NCI-H1417 (cell line): Measurements from ENCODE around the gene NAV2.

Source experiments
- DNase-seq, 3 experiments: peaks; one replicate each; lab custom pipeline; 2025; lab: John Stamatoyannopoulos, UW

The NAV2 gene

DNA sequence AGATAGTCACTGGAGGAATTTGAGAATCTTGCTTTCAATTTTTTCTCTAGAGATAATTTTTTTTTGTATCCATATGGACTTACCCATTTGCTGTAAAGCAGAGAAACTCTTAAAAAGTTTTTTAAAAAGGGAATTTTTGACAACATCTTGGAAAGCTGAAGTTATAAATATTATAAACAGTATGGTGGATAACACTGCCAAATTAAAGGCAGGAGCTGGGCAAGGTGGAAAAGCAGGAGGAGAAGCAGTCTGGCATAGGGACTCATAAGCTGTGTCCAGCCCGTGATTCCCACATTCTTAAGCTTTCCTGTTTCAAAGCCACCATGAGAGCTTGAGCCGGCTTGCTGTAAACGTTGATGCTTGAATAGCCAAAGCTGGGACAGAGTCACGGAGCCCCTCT lies 149.5 kb downstream of the NAV2 start:
- DNase-seq, result no peak

DNA sequence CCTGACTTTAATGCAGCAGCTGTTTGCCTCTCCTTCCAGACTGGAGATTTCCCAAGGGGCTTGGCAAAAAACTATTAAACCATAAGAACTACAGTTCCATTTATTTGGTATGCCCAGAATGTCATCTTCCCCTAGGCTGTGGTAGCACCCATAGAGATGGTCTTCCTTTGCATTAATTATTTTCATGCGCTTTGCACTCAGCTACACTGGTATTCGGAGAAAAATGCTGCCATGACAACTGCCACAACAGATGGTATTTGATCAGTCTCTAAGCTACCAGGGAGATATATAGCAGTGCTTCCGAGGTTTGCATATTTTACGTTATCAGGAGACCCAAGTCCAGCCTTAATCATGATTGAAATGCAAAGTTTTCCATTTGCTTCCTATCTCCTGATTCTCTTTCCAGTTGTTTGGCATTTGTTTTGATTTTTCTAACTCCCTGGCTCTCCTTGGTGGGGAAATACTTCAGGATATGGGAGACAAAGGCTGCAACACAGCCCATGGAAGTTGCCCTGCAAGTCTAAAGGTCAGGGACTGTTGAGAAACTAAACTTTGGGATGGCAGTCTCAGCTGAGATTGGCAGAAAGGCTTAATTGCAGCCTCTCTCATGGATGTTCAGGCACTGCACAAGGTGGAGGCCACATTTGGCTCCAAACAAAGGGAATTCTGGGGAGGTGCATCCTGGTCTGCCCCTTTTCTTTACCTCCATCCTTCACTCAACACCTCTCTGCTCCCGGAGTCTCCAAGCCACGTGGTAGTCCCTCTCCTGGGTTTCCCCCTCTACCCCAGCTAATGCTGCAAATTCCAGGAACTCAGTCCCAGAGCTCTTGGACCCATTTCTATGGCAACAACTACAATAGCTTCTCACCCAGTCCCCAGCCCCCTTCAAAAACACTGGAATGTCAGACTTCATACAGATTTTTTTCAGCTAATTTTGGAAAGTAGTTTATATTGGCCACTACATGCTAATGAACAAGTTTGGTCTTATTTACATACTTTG lies 151.8 kb downstream of the NAV2 start:
- DNase-seq, result peak in 2 of 3 experiments; percentile 18 to 53

DNA sequence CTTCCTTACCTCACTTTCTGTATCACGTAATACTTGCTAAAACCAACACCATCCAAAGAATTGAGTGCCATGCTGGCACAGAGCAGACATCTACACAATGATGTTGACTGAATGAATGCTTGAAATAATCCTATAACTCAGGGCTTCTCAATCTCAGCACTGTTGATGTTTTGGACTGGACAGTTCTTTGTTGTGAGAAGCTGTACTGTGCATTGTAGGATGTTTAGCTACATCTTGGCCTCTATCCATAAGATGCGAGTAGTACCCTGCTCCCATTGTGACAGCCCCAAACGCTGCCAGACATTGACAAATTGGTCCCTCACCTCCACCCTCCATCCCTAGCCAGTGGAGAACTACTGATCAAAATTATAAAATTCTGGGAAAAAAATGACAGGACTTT lies 153.4 kb downstream of the NAV2 start:
- no peak for DNase-seq

DNA sequence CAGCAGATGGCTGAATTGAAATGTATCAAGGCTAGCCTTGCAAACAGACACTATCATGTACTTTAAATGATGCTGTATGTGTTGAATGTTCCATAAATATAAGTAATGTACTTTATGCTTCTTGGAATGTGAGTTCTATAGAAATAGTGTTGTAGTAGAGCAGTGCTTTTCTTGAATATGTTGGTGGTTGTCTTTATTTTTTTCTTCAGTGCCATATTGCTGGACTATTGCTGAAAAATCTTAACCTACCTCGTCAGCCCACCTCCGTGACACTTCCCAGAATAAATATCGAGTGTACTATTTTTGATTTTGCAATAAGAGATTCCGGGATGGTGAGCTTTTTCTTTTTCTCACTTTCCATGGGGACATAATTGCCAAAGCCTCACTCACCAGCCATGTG lies 153.9 kb downstream of the NAV2 start:
- no peak for DNase-seq

DNA sequence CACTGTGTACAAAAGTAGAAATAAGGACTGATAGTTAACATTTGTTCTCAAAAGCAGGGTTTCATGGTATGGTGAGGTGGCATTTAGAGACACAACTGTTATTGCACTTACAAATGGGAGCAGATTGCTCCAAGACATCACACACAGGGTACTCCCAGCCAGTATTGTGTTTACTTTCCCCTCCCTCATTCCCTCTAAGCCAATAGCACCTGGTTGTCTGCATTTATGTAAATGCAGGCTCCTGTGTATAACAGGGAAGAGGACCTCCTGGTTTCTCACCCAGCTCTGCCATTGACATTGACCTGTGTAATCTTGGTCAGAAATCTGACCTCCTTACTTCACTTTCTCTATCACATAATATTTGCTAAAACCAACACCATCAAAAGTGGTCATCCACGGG lies 154.4 kb downstream of the NAV2 start:
- peak in 2 of 3 experiments; percentile 20 to 27 for DNase-seq

DNA sequence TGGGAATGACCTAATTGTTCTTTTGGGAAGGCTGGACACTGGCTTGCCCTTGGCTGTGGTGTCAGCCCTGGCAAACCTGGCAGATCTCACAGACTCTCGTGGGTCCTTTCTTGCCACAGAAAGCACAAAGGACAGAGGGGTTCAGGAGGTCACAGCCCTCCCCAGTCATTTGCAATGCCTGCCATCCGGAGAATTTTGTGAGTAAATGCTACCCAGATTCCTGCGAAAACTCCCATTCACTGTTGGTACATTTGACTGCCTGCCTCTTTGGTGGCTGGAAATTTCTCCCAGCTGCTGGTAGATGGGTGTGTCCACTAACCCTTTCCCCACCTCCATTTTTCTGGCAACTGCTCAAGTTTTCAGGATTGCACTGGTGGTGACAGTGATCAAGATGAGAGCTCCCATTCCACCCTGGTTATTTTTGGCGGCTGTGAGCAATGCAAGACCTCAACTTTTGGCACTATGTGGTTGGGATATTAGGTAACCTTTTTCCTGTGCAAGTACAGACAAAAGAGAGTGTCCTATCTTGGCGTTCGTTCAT lies 155.7 kb downstream of the NAV2 start:
- DNase-seq, result peak in 2 of 3 experiments; percentile 14 to 84

DNA sequence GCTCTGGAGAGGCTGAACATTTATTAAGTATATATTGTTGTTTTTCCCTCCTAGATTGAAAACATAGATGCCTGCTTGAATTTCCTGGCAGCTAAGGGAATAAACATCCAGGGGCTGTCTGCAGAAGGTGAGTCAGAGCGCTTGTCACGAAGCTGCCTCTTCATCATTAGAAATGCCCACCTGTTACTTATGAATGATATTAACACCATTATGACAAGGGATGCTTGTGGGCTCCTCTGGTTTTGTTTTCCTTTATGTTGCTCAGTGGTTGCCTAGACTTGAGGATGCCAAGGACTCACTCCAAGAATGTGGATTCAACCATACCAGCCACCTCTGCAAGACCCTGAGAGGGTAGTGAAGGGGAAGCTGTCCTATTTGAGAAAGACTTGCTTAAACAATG lies 156.2 kb downstream of the NAV2 start:
- peak in 1 of 3 experiments; percentile 50 for DNase-seq

DNA sequence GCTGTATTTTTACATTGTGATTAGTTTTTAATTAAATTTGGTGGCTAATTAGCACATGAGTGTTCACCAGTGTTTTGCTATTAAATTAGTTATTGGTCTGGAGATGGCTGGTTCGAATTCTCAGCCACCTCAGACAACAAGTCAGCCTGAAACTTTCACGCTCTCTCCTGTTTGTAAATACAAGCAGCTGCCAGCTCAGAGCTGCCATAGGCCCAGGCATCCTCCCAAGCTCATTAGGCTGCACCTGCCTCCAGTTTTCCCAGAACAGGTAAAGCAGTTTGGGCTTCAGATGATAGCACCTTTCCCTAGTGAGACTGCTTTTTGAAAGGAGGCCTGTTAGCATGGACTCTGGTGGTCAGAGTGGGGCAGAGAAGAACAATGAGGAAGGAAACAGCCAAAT lies 156.8 kb downstream of the NAV2 start:
- DNase-seq, result peak; percentile 50 to 77 (median 75)

- no peak for DNase-seq
Observed at GRCh38 chr11:19869946-19870589, 157.4 kb downstream of the NAV2 start.

DNA sequence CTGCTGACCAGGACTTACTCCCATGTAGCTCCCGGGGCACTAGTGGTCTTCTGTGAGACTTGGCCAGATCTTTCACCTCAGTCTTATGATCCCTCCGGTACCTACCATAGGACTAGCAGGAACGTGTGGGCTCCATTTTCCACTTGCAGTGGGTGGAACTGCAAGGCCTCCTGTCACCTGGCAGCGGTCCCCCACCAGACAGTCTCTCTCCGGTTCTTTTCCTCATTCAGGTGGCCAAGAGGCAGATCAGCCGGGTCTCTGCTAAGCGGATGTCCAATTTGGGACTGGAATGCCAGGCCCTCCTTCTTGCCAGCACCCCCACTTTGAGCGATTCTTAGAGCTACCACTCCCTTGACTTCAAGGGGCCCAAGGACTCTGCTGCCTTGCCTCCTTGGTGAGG lies 158.9 kb downstream of the NAV2 start:
- DNase-seq, result no peak

- DNase-seq, result peak; percentile 79 to 91 (median 82)
Observed at GRCh38 chr11:19872512-19873145, 160.0 kb downstream of the NAV2 start.

DNA sequence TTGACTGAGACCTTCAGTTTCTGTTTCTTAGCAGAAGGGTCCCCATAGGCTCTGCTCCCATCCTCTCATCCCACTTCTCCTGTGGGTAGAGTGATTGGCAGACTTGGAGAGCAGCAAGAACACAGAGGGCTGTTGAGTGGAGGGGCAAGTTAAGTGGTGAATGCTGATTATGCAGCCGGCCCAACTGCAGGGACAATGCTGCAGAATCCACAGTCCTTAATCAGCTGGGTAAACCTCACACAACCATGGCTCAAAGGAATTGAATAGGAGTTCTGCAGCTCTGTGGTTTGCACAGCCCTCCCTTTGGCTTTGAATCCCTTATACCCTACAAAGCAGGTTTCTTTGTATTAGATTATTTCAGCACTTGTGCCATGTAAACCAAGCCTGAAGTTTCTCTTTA lies 161.1 kb downstream of the NAV2 start:
- DNase-seq, result peak in 2 of 3 experiments; percentile 34 to 93

GRCh38 chr11:19874266-19874665 lies 161.6 kb downstream of the NAV2 start:
- DNase-seq, result no peak

GRCh38 chr11:19876750-19877149 lies 164.1 kb downstream of the NAV2 start:
- no peak for DNase-seq

GRCh38 chr11:19878520-19878919 lies 165.9 kb downstream of the NAV2 start:
- no peak for DNase-seq

- DNase-seq, result peak in 1 of 3 experiments; percentile 23
Observed at GRCh38 chr11:19879307-19880087, 166.9 kb downstream of the NAV2 start.

- DNase-seq, result peak in 2 of 3 experiments; percentile 18 to 66
Observed at GRCh38 chr11:19880088-19880345, 167.4 kb downstream of the NAV2 start.

- DNase-seq, result peak in 1 of 3 experiments; percentile 4
Observed at GRCh38 chr11:19881177-19881576, 168.5 kb downstream of the NAV2 start.

DNA sequence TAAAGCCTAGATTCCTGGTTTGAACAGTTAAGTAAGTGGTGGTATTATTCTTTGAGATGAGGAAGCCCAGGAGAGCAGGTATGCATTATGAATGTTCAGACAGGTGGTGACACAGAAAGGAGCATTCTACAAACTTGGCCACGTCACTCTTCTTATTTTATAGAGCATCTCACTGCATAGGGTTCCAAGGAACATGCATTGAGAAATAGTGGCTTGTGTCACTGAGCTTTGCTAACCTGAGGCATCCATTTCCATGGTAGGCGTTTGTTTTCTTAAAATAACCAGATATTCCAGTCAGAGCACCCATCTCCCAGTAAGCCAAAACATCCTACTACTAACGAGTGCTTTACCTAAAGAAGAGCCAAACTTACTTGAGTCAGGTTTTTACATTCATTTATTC lies 169.7 kb downstream of the NAV2 start:
- no peak for DNase-seq

- no peak for DNase-seq
Observed at GRCh38 chr11:19886498-19886897, 173.9 kb downstream of the NAV2 start.

DNA sequence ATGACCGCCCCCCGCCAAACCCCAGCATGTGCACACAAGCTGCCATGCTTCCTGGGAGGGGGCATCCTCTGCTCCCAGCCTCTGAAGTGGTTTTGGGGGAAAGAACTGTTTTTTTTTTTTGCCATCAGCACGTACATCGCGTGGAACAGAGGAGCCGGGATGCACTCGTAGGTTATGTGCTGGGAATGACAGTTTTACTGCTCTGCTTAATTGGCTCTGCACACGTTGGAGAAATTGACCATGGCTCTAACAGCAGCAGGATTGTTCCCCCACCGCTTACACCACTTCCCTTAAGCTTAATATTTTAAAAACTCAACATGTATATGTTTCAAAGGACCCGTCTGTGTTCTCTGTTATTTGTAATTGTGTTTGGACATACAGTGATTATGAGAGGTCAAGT lies 175.2 kb downstream of the NAV2 start:
- peak in 1 of 3 experiments; percentile 41 for DNase-seq

- no peak for DNase-seq
Observed at GRCh38 chr11:19889531-19889930, 176.9 kb downstream of the NAV2 start.
